PC-3 (cell line): ENCODE measurements around the gene EDAR. TPM values are rescaled to one million over a fixed set of nuclear protein-coding genes. Genes with fewer than 3 reads are reported as not detected.

Source experiments
- ATAC-seq: fragments of 200-7000 bp; cut with Tn5 transposase; 2 replicates; pipeline ENCODE4 v1.9.1; 2020; ENCODE audit warnings: mild to moderate bottlenecking, moderate library complexity
- BruUV-seq: library from RNA; stranded (reverse); fragments of 400-500 nt; replicated peaks from 2 replicates; lab custom pipeline; 2021; lab: Mats Ljungman, UMichigan
- CTCF ChIA-PET: fragments of 300-600 bp; sonication (Branson Sonifier 250); formaldehyde crosslinking; loops from one replicate; lab custom pipeline; 2022; ENCODE audit warnings: antibody characterized with exemption; lab: Charles Lee
- POLR2A ChIA-PET: fragments of 300-600 bp; sonication (Branson Sonifier 250); formaldehyde crosslinking; loops from one replicate; lab custom pipeline; 2022; ENCODE audit warnings: antibody characterized with exemption; ENCODE audit not compliant: unreplicated experiment; lab: Charles Lee
- DNase-seq: peaks from one replicate; pipeline ENCODE4 v3.0.0-alpha.2; 2015
- H2AFZ ChIP-seq: fragments of 300-600 bp; sonication (generic); 2 replicates; pipeline ENCODE4 v1.6.0; 2016; ENCODE audit warnings: antibody characterized with exemption, low read length
- H3F3A ChIP-seq: fragments of 300-600 bp; sonication (generic); one replicate; pipeline ENCODE4 v1.6.0; 2017; ENCODE audit warnings: antibody characterized with exemption, low read length, control low read depth, mild to moderate bottlenecking; ENCODE audit not compliant: unreplicated experiment
- H3K27ac ChIP-seq: fragments of 300-600 bp; sonication (generic); 2 replicates; pipeline ENCODE4 v1.5.1; 2016; ENCODE audit warnings: mild to moderate bottlenecking, low read length
- H3K27me3 ChIP-seq: fragments of 300-600 bp; sonication (generic); 2 replicates; pipeline ENCODE4 v1.6.1; 2016; ENCODE audit warnings: low read length, mixed read lengths
- H3K36me3 ChIP-seq: fragments of 300-600 bp; sonication (generic); 2 replicates; pipeline ENCODE4 v1.6.1; 2016; ENCODE audit warnings: low read depth, mixed run types, low read length, mixed read lengths
- H3K4me1 ChIP-seq: fragments of 300-600 bp; sonication (generic); 2 replicates; pipeline ENCODE4 v1.5.1; 2016; ENCODE audit warnings: low read length; ENCODE audit not compliant: insufficient read depth
- H3K4me2 ChIP-seq: fragments of 300-600 bp; sonication (generic); 2 replicates; pipeline ENCODE4 v1.6.0; 2016; ENCODE audit warnings: low read length
- H3K4me3 ChIP-seq: fragments of 300-600 bp; sonication (generic); 2 replicates; pipeline ENCODE4 v1.5.1; 2016; ENCODE audit warnings: mild to moderate bottlenecking, low read length, mixed read lengths
- H3K79me2 ChIP-seq: fragments of 300-600 bp; sonication (generic); 2 replicates; pipeline ENCODE4 v1.6.1; 2017; ENCODE audit warnings: low read length, mixed read lengths
- H3K9ac ChIP-seq: fragments of 300-600 bp; sonication (generic); 2 replicates; pipeline ENCODE4 v1.6.0; 2016; ENCODE audit warnings: mild to moderate bottlenecking, low read length
- H3K9me2 ChIP-seq: fragments of 300-600 bp; sonication (generic); replicated peaks from 2 replicates; pipeline ENCODE4 v1.6.1; 2016; ENCODE audit warnings: mixed run types, low read length, mixed read lengths
- H3K9me3 ChIP-seq: fragments of 300-600 bp; sonication (generic); 2 replicates; pipeline ENCODE4 v1.6.1; 2016; ENCODE audit warnings: low read length, mixed read lengths
- H4K20me1 ChIP-seq: fragments of 300-600 bp; sonication (generic); 2 replicates; pipeline ENCODE4 v1.6.1; 2016; ENCODE audit warnings: low read length, mixed read lengths
- EZH2 ChIP-seq: fragments of 300-600 bp; sonication (generic); IDR thresholded peaks from one replicate; pipeline ENCODE4 v1.6.1; 2017; ENCODE audit warnings: antibody characterized with exemption, mild to moderate bottlenecking, low read length; ENCODE audit not compliant: unreplicated experiment
- EZH2phosphoT487 ChIP-seq: fragments of 300-600 bp; sonication (generic); IDR thresholded peaks from 2 replicates; pipeline ENCODE4 v1.6.1; 2018; ENCODE audit warnings: mild to moderate bottlenecking, antibody characterized with exemption, low read length, borderline replicate concordance
- intact Hi-C: fragments of 100-400 bp; cut with micrococcal nuclease; formaldehyde crosslinking; loops from 2 replicates; pipeline ENCODE4 v1.9.0; 2023
- total RNA-seq: library from RNA; depleted of rRNA; stranded (reverse); fragments of >200 nt; gene quantifications from 2 replicates; pipeline ENCODE4 v1.2.3, GENCODE V29; 2014
- TF ChIP-seq, protein P1 (sequence below): fragments of 300-600 bp; sonication (generic); conservative IDR thresholded peaks from 2 replicates; pipeline ENCODE4 v1.5.1; 2017; ENCODE audit warnings: antibody characterized with exemption, low read depth, mild to moderate bottlenecking, low read length

Gene EDAR
- total RNA-seq, 1 experiment from 2014 or later: 0.04 TPM

DNA sequence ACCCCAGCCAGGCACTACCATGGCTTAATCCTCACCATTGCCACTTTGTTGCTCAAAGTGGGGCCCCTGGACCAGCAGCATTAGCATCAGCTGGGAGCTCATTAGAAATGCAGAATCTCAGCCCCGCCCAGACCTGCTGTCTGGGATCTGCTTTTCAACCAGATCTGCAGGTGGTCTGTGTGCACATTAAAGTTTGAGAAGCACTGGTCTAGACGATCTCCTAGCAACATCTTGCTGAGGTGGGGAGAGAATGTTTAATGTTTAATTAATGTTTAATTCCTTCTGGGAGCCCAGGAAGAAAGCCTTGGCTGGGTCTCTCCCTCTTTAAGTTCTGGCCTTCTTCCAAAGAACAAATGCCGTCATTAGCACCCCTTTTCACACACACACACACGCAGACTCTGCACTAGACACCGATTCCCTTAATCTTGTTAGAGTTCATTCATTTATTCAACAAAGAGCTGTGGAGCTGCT, 53.7 kb downstream of the EDAR start:
- H3K4me3 ChIP-seq: no peak overlapping the region
- H3K9ac ChIP-seq: no peak overlapping the region
- no peaks in the 10 kb centered on the region for H3K4me1 ChIP-seq
- intact Hi-C loops: no loop called here
- H3F3A ChIP-seq: no peaks in the 10 kb centered on the region
- H4K20me1 ChIP-seq: no peaks in the 10 kb centered on the region
- no peaks in the 10 kb centered on the region for H3K9me2 ChIP-seq
- ChIA-PET CTCF (no interaction called here), POLR2A (no interaction called here)
- ATAC-seq (no peak), DNase-seq (no peak)
- no peak for TF ChIP-seq EZH2
- TF ChIP-seq, protein P1, sequence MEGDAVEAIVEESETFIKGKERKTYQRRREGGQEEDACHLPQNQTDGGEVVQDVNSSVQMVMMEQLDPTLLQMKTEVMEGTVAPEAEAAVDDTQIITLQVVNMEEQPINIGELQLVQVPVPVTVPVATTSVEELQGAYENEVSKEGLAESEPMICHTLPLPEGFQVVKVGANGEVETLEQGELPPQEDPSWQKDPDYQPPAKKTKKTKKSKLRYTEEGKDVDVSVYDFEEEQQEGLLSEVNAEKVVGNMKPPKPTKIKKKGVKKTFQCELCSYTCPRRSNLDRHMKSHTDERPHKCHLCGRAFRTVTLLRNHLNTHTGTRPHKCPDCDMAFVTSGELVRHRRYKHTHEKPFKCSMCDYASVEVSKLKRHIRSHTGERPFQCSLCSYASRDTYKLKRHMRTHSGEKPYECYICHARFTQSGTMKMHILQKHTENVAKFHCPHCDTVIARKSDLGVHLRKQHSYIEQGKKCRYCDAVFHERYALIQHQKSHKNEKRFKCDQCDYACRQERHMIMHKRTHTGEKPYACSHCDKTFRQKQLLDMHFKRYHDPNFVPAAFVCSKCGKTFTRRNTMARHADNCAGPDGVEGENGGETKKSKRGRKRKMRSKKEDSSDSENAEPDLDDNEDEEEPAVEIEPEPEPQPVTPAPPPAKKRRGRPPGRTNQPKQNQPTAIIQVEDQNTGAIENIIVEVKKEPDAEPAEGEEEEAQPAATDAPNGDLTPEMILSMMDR: no peak
- TF ChIP-seq EZH2phosphoT487: no peak
- no peak overlapping the region for H3K27ac ChIP-seq
- no peaks in the 10 kb centered on the region for H3K36me3 ChIP-seq
- no peaks in the 10 kb centered on the region for H3K9me3 ChIP-seq
- H3K79me2 ChIP-seq: no peaks in the 10 kb centered on the region
- no peaks in the 10 kb centered on the region for H3K27me3 ChIP-seq
- BruUV-seq: no TSS peak
- H2AFZ ChIP-seq: no peak overlapping the region
- H3K4me2 ChIP-seq: no peak overlapping the region

DNA sequence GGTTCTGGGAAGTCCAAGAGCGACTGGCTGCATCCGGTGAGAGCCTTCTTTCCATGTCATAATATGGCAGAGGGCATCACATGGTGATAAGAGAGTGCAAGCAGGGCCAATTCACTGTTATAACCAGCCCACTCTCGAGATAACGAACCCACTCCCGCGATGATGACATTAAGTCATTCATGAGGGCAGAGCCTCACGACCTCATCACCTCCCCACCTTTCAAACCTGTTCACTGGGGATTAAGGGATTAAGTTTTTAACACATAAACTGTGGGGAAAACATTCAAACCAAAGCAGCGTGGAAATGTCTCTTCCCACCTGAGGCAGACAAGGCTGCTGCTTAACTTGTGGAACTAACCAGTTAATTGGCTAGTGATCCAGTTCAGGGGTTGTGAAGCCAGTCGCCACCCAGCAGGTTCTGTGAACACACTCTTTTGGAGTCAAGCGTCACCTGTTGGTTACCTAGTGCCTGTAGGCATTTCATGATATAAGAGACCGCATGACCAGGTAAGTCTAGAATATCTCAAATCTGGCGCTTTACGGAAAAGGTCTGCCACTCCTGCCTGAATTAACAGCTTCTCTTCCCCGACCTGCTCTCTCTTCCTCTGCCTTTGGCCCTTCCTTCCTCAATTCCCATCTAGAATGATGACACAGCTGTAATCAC, 54.3 kb downstream of the EDAR start:
- POLR2A ChIA-PET: no interaction called here
- TF ChIP-seq EZH2 (no peak), EZH2phosphoT487 (no peak)
- TF ChIP-seq, protein P1: no peak
- intact Hi-C loops: no loop called here
- BruUV-seq: no TSS peak
- Histone ChIP-seq H3F3A (no peaks in the 10 kb centered on the region), H3K9me3 (no peaks in the 10 kb centered on the region), H3K4me1 (no peaks in the 10 kb centered on the region), H3K4me3 (no peak overlapping the region), H3K9ac (no peak overlapping the region), H4K20me1 (no peaks in the 10 kb centered on the region), H3K27me3 (no peaks in the 10 kb centered on the region), H3K27ac (no peak overlapping the region), H3K79me2 (no peaks in the 10 kb centered on the region), H2AFZ (no peak overlapping the region), H3K9me2 (no peaks in the 10 kb centered on the region), H3K36me3 (no peaks in the 10 kb centered on the region), H3K4me2 (no peak overlapping the region)
- DNase-seq (no peak), ATAC-seq (no peak)
- CTCF ChIA-PET: no interaction called here

DNA sequence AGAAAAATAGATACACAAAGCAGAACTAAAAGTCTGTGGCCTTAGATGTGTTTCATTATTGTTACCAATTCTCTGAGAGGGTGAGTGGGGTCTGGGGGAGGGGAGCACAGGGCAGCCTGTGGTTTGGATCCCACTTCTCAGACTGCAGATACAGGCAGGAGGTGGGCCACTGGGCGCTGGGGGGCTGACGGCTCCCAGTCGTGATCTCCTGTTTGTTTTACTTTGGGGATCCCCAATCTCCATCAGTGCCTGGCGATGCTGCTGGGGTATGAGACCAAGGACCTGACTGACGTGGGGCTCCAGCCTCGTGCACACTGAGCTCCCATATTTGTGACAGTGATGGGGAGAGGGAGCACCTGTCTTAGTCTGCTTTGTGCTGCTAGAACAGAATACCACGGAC, 54.9 kb downstream of the EDAR start:
- no peak overlapping the region for H3K4me2 ChIP-seq
- TF ChIP-seq, protein P1: no peak
- TF ChIP-seq EZH2phosphoT487: no peak
- TF ChIP-seq EZH2: no peak
- no peaks in the 10 kb centered on the region for H3K9me2 ChIP-seq
- no peak overlapping the region for H3K4me3 ChIP-seq
- ChIA-PET CTCF (no interaction called here), POLR2A (no interaction called here)
- no peaks in the 10 kb centered on the region for H3K9me3 ChIP-seq
- intact Hi-C loops: no loop called here
- no peak overlapping the region for H3K27ac ChIP-seq
- no peak overlapping the region for H3K9ac ChIP-seq
- ATAC-seq (no peak), DNase-seq (no peak)
- H3K4me1 ChIP-seq: no peaks in the 10 kb centered on the region
- no peaks in the 10 kb centered on the region for H4K20me1 ChIP-seq
- H3K79me2 ChIP-seq: no peaks in the 10 kb centered on the region
- H3K36me3 ChIP-seq: no peaks in the 10 kb centered on the region
- H3F3A ChIP-seq: no peaks in the 10 kb centered on the region
- no peak overlapping the region for H2AFZ ChIP-seq
- no peaks in the 10 kb centered on the region for H3K27me3 ChIP-seq
- BruUV-seq: no TSS peak
